K562 (cell line): ENCODE measurements around the gene ISG20L2. TPM values are rescaled to one million over a fixed set of nuclear protein-coding genes. Genes with fewer than 3 reads are reported as not detected.

Experiments used
- FOSL1 ChIP-seq: fragments of 200-800 bp; sonication (Bioruptor generic); conservative IDR thresholded peaks from 2 replicates; pipeline ENCODE4 v1.6.1; 2016; ENCODE audit warnings: missing genetic modification characterization, missing compliant biosample characterization
- ZBTB17 ChIP-seq: fragments of 450-650 bp; formaldehyde crosslinking; IDR thresholded peaks from 2 replicates; pipeline ENCODE4 v1.4.0; 2020; ENCODE audit warnings: mild to moderate bottlenecking
- ZBTB40 ChIP-seq, 2 experiments: fragments of 450-650 bp in 1 of 2; sonication (generic) in 1 of 2; formaldehyde crosslinking in 1 of 2; IDR thresholded peaks; 2 replicates each; pipeline versions ENCODE4 v1.7.1 to v1.9.0; 2016 to 2022; ENCODE audit warnings: inconsistent platforms in 1 of 2, mild to moderate bottlenecking in 1 of 2, missing genetic modification reagents in 1 of 2
- ZNF134 ChIP-seq: fragments of 250-450 bp; sonication (Bioruptor Pico); conservative IDR thresholded peaks from 2 replicates; pipeline ENCODE4 v1.4.0; 2020
- ZNF239 ChIP-seq: fragments of 250-450 bp; sonication (Bioruptor Pico); IDR thresholded peaks from 2 replicates; pipeline ENCODE4 v1.4.0; 2020; ENCODE audit warnings: mild to moderate bottlenecking
- ZNF407 ChIP-seq: fragments of 450-650 bp; IDR thresholded peaks from 2 replicates; pipeline ENCODE4 v1.6.1; 2016; ENCODE audit warnings: low read depth
- ZNF511 ChIP-seq: sonication (generic); formaldehyde crosslinking; IDR thresholded peaks from 2 replicates; pipeline ENCODE4 v1.8.0; 2022; ENCODE audit warnings: mild to moderate bottlenecking, missing genetic modification reagents
- ZNF764 ChIP-seq: fragments of 250-450 bp; sonication (Bioruptor Pico); IDR thresholded peaks from 2 replicates; pipeline ENCODE4 v1.4.0; 2020; ENCODE audit warnings: low read depth, mild to moderate bottlenecking, moderate library complexity
- polyA plus RNA-seq, 8 experiments: library from polyadenylated mRNA; depleted of rRNA in 4 of 8; stranded (reverse) in 5 of 8; unstranded in 3 of 8; fragments of >200 nt; fragmentation: Nextera tagmentation in 2 of 8; fragmentation: Illumina TruSeq in 1 of 8; extraction: Ambion mirVana in 2 of 8; extraction: Trizol in 1 of 8; gene quantifications; 2 replicates each; pipeline versions ENCODE4 v1.2.1 to v1.2.3, GENCODE V29; 2011 to 2014; ENCODE audit warnings: inconsistent platforms in 1 of 8, missing spikeins in 1 of 8
- total RNA-seq, 7 experiments: library from RNA; depleted of rRNA in 6 of 7; stranded (reverse); fragments of >200 nt in 6 of 7; fragmentation: Illumina TruSeq in 2 of 7; extraction: Trizol in 2 of 7; gene quantifications; 2 replicates each; pipeline versions ENCODE4 v1.2.1 to v1.2.3, GENCODE V29; 2011 to 2021; ENCODE audit warnings: low replicate concordance in 1 of 7

ISG20L2 gene
- total and polyA plus RNA-seq, 9 of the 15 experiments (the other 6 are each of a cell fraction or from before 2014, with no cell fraction given), result 21.3 to 130 (median 50.3) TPM

GRCh38 chr1:156740741-156741480 lies 12.3 kb upstream of the ISG20L2 start, which contains the start of gene MRPL24 (continued):
- 0 out of 2 replicates have a peak, but pooled peaks have one; percentile 53 for TF ChIP-seq ZNF407
- TF ChIP-seq ZBTB40 (IDR thresholded peaks at IDR 0.05), result peak; percentile 99
- TF ChIP-seq ZBTB40 (CRISPR knock-in tag; IDR thresholded peaks at IDR 0.05), result no peak
- peak; percentile 91 for TF ChIP-seq ZNF511 (CRISPR knock-in tag)
- peak; percentile 59 for TF ChIP-seq FOSL1 (tag)
- 0 out of 2 replicates have a peak, but pooled peaks have one; percentile 14 for TF ChIP-seq ZNF134 (CRISPR knock-in tag)
- TF ChIP-seq ZBTB17, result peak; percentile 97
- no peak for TF ChIP-seq ZNF764 (CRISPR knock-in tag)
- TF ChIP-seq ZNF239 (CRISPR knock-in tag), result peak; percentile 26; the same call in 1 of the 2 replicates
